Activated CD8-positive, alpha-beta T cell treated with anti-CD3 and anti-CD28 coated beads for 36 hours (primary cell): ENCODE measurements around the gene FAM168A. TPM values are rescaled to one million over a fixed set of nuclear protein-coding genes. Genes with fewer than 3 reads are reported as not detected.

Source experiments
- ATAC-seq: fragments of 200-7000 bp; cut with Tn5 transposase; one replicate; pipeline ENCODE4 v1.10.0; 2021; ENCODE audit warnings: mild to moderate bottlenecking, moderate library complexity
- CTCF ChIA-PET: fragments of 350-600 bp; sonication (Branson Sonifier 250); formaldehyde crosslinking; loops from one replicate; lab custom pipeline; 2021; ENCODE audit warnings: antibody characterized with exemption; lab: Charles Lee
- POLR2A ChIA-PET: fragments of 350-600 bp; sonication (Branson Sonifier 250); formaldehyde crosslinking; loops from one replicate; lab custom pipeline; 2021; ENCODE audit warnings: antibody characterized with exemption; lab: Charles Lee
- DNase-seq: peaks from one replicate; pipeline ENCODE4 v3.0.0-alpha.2; 2020
- H3K27ac Mint-ChIP-seq: one replicate; pipeline ENCODE4 v1.8.0; 2021; ENCODE audit warnings: mild to moderate bottlenecking, mixed read lengths
- H3K27me3 Mint-ChIP-seq: one replicate; pipeline ENCODE4 v1.8.0; 2021; ENCODE audit warnings: mixed read lengths
- H3K36me3 Mint-ChIP-seq: one replicate; pipeline ENCODE4 v1.8.0; 2021; ENCODE audit warnings: low read depth, mixed read lengths
- H3K4me1 Mint-ChIP-seq: one replicate; pipeline ENCODE4 v1.8.0; 2021; ENCODE audit warnings: low read depth, mixed read lengths
- H3K4me3 Mint-ChIP-seq: one replicate; pipeline ENCODE4 v1.8.0; 2021; ENCODE audit warnings: mild to moderate bottlenecking, moderate library complexity, mixed read lengths
- H3K9me3 Mint-ChIP-seq: one replicate; pipeline ENCODE4 v1.8.0; 2021; ENCODE audit warnings: mixed read lengths
- intact Hi-C: fragments of 100-400 bp; cut with micrococcal nuclease; formaldehyde crosslinking; loops from one replicate; pipeline ENCODE4 v1.10.0; 2022
- total RNA-seq, 2 experiments: library from RNA; stranded (reverse); gene quantifications; one replicate each; pipeline ENCODE4 v1.2.3, GENCODE V29; 2021
- TF ChIP-seq, protein P1 (sequence below): fragments of 200-600 bp; IDR thresholded peaks from one replicate; pipeline ENCODE4 v1.8.0; 2022; ENCODE audit warnings: antibody characterized with exemption, mild to moderate bottlenecking

Gene FAM168A
- total RNA-seq, 2 experiments from 2014 or later = 13.0 to 14.2 TPM

DNA sequence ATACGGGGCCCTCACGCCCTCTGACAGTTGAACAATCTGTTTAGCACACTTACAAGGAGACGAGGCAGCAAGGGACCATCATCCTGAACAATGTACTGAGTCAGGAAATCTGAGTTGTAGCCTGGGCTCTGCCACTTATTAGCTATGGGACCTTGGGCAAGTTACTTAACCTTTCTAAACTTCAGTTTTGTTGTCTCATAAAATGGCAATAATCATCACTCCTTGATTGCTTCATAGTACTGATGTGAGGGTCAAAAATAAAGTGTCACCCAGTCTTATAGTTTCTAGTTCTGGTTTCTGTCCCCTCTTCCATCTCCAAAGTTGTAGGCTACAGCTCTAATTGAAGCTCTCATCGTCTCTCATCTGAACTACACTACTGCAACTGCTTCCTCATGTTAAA is 175.0 kb downstream of the FAM168A start:
- TF ChIP-seq, protein P1, sequence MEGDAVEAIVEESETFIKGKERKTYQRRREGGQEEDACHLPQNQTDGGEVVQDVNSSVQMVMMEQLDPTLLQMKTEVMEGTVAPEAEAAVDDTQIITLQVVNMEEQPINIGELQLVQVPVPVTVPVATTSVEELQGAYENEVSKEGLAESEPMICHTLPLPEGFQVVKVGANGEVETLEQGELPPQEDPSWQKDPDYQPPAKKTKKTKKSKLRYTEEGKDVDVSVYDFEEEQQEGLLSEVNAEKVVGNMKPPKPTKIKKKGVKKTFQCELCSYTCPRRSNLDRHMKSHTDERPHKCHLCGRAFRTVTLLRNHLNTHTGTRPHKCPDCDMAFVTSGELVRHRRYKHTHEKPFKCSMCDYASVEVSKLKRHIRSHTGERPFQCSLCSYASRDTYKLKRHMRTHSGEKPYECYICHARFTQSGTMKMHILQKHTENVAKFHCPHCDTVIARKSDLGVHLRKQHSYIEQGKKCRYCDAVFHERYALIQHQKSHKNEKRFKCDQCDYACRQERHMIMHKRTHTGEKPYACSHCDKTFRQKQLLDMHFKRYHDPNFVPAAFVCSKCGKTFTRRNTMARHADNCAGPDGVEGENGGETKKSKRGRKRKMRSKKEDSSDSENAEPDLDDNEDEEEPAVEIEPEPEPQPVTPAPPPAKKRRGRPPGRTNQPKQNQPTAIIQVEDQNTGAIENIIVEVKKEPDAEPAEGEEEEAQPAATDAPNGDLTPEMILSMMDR = no peak
- Mint-ChIP-seq H3K27me3 (no peaks in the 10 kb centered on the region), H3K4me3 (no peak overlapping the region), H3K36me3 (no peaks in the 10 kb centered on the region), H3K9me3 (no peaks in the 10 kb centered on the region), H3K4me1 (peaks cover 2% of the 10 kb centered on the region), H3K27ac (no peak overlapping the region)
- ChIA-PET CTCF (interaction anchor here (1.5 to 1.7 kb wide), 3 partner anchors 72 to 202 kb away, joined by 3 to 9 read pairs (median 6); no protein-coding TSS in a partner anchor), POLR2A (no interaction called here)
- ATAC-seq = no peak
- intact Hi-C loops = no loop called here
- DNase-seq = no peak

DNA sequence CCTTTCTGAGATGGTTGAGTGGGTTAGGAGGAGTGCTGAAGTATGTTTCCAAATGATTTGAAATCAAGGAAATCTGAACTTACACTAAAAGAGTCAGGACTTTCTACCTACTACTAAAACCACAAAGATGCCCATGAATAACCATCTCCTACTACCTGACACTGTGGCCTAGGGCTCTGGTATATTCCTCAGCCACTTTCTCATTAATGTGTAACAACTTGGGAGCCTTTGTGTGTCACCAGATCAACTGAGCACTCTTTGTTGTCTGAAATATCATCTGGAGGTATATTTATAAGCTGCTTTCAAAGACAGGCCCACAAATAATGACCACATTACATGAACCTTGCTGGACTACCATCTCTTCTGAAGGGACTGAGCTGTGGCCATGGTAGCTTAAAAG is 177.8 kb downstream of the FAM168A start:
- TF ChIP-seq, protein P1 = no peak
- DNase-seq = no peak
- no peaks in the 10 kb centered on the region for H3K27me3 Mint-ChIP-seq
- H3K4me3 Mint-ChIP-seq = no peak overlapping the region
- peaks cover 1% of the 10 kb centered on the region for H3K4me1 Mint-ChIP-seq
- no peak for ATAC-seq
- ChIA-PET CTCF (no interaction called here), POLR2A (no interaction called here)
- H3K27ac Mint-ChIP-seq = no peak overlapping the region
- no peaks in the 10 kb centered on the region for H3K9me3 Mint-ChIP-seq
- no peaks in the 10 kb centered on the region for H3K36me3 Mint-ChIP-seq
- intact Hi-C loops = no loop called here

DNA sequence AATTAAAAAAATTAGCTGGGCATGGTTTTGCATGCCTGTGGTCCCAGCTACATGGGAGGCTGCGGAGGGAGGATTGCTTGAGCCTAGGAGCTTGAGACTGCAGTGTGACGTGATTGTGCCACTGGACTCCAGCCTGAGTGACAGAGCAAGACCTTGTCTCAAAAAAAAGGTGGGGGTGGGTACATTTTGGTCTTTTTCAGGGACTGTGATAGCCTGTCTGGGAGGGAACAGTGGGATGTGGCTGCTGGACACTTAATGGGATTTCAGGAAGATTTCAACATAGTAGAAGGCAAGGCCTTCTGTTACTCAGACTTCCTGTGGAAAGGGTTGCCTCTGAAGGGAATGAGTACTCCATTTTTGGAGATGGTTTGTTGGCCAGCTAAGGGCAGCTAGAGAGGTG is 181.1 kb downstream of the FAM168A start:
- DNase-seq = no peak
- Mint-ChIP-seq H3K27ac (no peak overlapping the region), H3K9me3 (no peaks in the 10 kb centered on the region), H3K36me3 (no peaks in the 10 kb centered on the region), H3K27me3 (no peaks in the 10 kb centered on the region), H3K4me1 (peaks cover 3% of the 10 kb centered on the region), H3K4me3 (no peak overlapping the region)
- no peak for ATAC-seq
- intact Hi-C loops = no loop called here
- ChIA-PET POLR2A (no interaction called here), CTCF (interaction anchor here (1.0 to 1.8 kb wide), 2 partner anchors 10 to 81 kb away, joined by 3 to 7 read pairs; no protein-coding TSS in a partner anchor)
- TF ChIP-seq, protein P1 = no peak

DNA sequence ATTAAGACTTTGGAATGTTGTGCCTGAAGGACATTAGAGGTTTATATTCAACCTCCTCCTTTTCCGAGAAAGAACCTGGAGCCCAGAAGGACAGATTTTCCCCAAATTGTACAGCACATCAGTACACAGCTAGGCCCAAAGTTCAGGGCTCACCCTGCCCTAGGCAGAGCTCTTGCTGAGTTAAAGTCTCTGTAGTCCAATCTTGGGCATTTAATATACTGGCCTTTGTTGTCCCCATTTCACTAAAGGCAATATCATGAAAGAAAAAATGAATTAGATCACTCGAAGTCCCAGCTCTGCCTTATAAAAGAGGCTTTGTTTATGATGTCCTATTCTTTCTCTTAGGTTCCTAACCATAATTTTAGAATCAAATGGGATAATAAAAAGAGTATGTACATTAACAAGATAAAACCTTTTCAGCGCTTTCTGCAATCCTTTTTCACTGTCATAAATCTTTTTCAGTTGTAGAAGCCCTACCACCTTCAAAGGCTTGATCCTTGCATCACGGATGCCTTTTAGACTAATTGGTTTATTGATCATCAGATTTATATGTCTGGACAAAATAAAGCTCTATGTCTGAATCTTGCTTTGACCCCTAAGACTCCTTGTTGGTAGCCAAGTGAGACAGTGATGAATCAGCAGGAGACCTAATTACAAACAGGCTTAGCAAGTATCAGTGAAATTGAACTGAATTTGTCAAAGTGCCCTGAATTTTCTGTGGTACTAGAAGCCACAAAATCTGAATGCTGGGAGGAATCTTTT is 181.9 kb downstream of the FAM168A start:
- DNase-seq (no peak), ATAC-seq (no peak)
- Mint-ChIP-seq H3K36me3 (no peaks in the 10 kb centered on the region), H3K9me3 (no peaks in the 10 kb centered on the region), H3K4me3 (no peak overlapping the region), H3K27ac (no peak overlapping the region), H3K4me1 (peaks cover 3% of the 10 kb centered on the region), H3K27me3 (no peaks in the 10 kb centered on the region)
- intact Hi-C loops = no loop called here
- TF ChIP-seq, protein P1 = no peak
- POLR2A ChIA-PET = no interaction called here
- CTCF ChIA-PET = interaction anchor here (0.9 to 3.2 kb wide), 10 partner anchors 9 to 245 kb away, joined by 3 to 14 read pairs (median 5); no protein-coding TSS in a partner anchor

DNA sequence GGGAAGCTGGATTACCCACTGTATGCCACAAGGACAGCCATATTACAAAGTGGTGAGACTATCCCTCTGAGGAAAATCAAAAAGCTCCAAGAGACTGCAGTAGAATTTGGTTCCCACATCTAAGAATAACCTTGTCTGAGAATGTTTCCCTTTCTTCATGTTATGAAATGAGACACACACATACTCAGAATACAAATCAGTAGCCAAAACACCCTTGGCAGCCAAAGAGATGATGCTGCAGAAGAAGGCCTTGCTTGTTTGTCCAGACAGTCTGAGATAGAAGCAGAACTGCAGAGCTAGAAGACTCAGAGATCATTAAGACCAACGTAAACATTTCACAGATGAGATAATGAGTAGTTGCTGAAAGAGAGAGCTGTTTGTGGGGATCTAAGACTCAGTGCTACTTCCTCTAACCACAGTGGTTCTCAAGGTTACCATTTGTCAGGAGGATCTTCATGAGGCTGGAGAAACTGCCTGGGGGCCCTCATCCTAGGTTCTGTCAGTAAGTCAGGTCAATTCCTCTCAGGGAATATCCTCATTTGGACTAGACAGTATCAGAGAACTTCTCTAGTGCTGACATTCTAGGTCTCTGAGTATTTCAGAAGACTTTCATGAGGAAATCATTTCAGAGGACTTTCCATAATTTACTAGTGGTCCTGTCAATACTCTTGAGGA is 182.8 kb downstream of the FAM168A start:
- Mint-ChIP-seq H3K36me3 (no peaks in the 10 kb centered on the region), H3K4me1 (peaks cover 3% of the 10 kb centered on the region)
- intact Hi-C loops = no loop called here

More for the DNA sequence above, 182.8 kb downstream of the FAM168A start:
- H3K27ac Mint-ChIP-seq = no peak overlapping the region
- no peaks in the 10 kb centered on the region for H3K9me3 Mint-ChIP-seq
- POLR2A ChIA-PET = no interaction called here
- no peaks in the 10 kb centered on the region for H3K27me3 Mint-ChIP-seq
- CTCF ChIA-PET = interaction anchor here (0.9 to 3.2 kb wide), 12 partner anchors 8 to 246 kb away, joined by 3 to 15 read pairs (median 5); no protein-coding TSS in a partner anchor
- no peak for DNase-seq
- TF ChIP-seq, protein P1 = no peak
- H3K4me3 Mint-ChIP-seq = no peak overlapping the region
- ATAC-seq = peak; percentile 10
